PC-9 (cell line): ENCODE measurements around the gene HES4. TPM values are rescaled to one million over a fixed set of nuclear protein-coding genes. Genes with fewer than 3 reads are reported as not detected.
"Not testable (repeated sequence)": the region's sequence is repeated elsewhere in the genome, so short reads cannot be mapped to it uniquely, and the experiment has no call there.

Experiments
- BruUV-seq: library from RNA; stranded (reverse); fragments of 400-500 nt; replicated peaks from 2 replicates; lab custom pipeline; 2021; lab: Mats Ljungman, UMichigan
- CTCF ChIA-PET: fragments of 300-600 bp; sonication (Branson Sonifier 250); formaldehyde crosslinking; loops from one replicate; lab custom pipeline; 2022; ENCODE audit warnings: antibody characterized with exemption; lab: Charles Lee
- POLR2A ChIA-PET: fragments of 300-600 bp; sonication (Branson Sonifier 250); formaldehyde crosslinking; loops from one replicate; lab custom pipeline; 2022; ENCODE audit warnings: antibody characterized with exemption; ENCODE audit not compliant: unreplicated experiment; lab: Charles Lee
- DNase-seq, 2 experiments: peaks; one replicate each; pipeline versions ENCODE4 v3.0.0 to v3.0.0-alpha.2; 2015 to 2022; ENCODE audit warnings: mixed read lengths in 1 of 2
- H2AFZ ChIP-seq: fragments of 200-600 bp; sonication (generic); 2 replicates; pipeline ENCODE4 v1.8.1; 2017; ENCODE audit warnings: antibody characterized with exemption
- H3F3A ChIP-seq: fragments of 200-600 bp; sonication (generic); 2 replicates; pipeline ENCODE4 v1.8.1; 2017; ENCODE audit warnings: antibody characterized with exemption, mild to moderate bottlenecking, low read depth; ENCODE audit not compliant: insufficient read depth
- H3K27ac ChIP-seq: fragments of 200-600 bp; sonication (generic); 2 replicates; pipeline ENCODE4 v1.6.1; 2016; ENCODE audit warnings: mixed run types
- H3K27me3 ChIP-seq: fragments of 200-600 bp; sonication (generic); 2 replicates; pipeline ENCODE4 v1.6.1; 2016; ENCODE audit warnings: low read depth, mixed run types; ENCODE audit not compliant: insufficient read depth
- H3K36me3 ChIP-seq: fragments of 200-600 bp; sonication (generic); 2 replicates; pipeline ENCODE4 v1.6.1; 2016; ENCODE audit warnings: low read depth, mixed run types
- H3K4me1 ChIP-seq: fragments of 200-600 bp; sonication (generic); replicated peaks from 2 replicates; pipeline ENCODE4 v1.6.1; 2016; ENCODE audit warnings: mixed run types; ENCODE audit not compliant: insufficient read depth
- H3K4me2 ChIP-seq: fragments of 200-600 bp; sonication (generic); 2 replicates; pipeline ENCODE4 v1.6.1; 2017; ENCODE audit warnings: mixed run types
- H3K4me3 ChIP-seq: fragments of 200-600 bp; sonication (generic); 2 replicates; pipeline ENCODE4 v1.6.1; 2016; ENCODE audit warnings: mixed run types
- H3K79me2 ChIP-seq: fragments of 200-600 bp; sonication (generic); 2 replicates; pipeline ENCODE4 v1.6.1; 2017; ENCODE audit warnings: low read depth, mixed run types
- H3K9me2 ChIP-seq: fragments of 200-600 bp; sonication (generic); 2 replicates; pipeline ENCODE4 v1.8.1; 2017; ENCODE audit warnings: mild to moderate bottlenecking; ENCODE audit not compliant: insufficient read depth
- H3K9me3 ChIP-seq: fragments of 200-600 bp; sonication (generic); 2 replicates; pipeline ENCODE4 v1.8.1; 2016; ENCODE audit warnings: low read depth; ENCODE audit not compliant: insufficient read depth
- H4K20me1 ChIP-seq: fragments of 200-600 bp; sonication (generic); 2 replicates; pipeline ENCODE4 v1.8.1; 2017; ENCODE audit not compliant: insufficient read depth
- EZH2 ChIP-seq: fragments of 200-600 bp; sonication (generic); IDR thresholded peaks from 2 replicates; pipeline ENCODE4 v1.8.0; 2017; ENCODE audit warnings: antibody characterized with exemption, low read depth
- intact Hi-C: fragments of 100-400 bp; cut with micrococcal nuclease; formaldehyde crosslinking; loops from one replicate; pipeline ENCODE4 v1.10.0; 2022; ENCODE audit not compliant: unreplicated experiment
- total RNA-seq: library from RNA; stranded (reverse); gene quantifications from 2 replicates; pipeline ENCODE4 v1.2.3, GENCODE V29; 2021
- TF ChIP-seq, protein P1 (sequence below): fragments of 200-600 bp; sonication (generic); conservative IDR thresholded peaks from 2 replicates; pipeline ENCODE4 v1.6.1; 2017; ENCODE audit warnings: mixed run types, antibody characterized with exemption, mild to moderate bottlenecking, moderate library complexity

HES4 gene
- total RNA-seq, 1 experiment from 2014 or later: 19.2 TPM

DNA sequence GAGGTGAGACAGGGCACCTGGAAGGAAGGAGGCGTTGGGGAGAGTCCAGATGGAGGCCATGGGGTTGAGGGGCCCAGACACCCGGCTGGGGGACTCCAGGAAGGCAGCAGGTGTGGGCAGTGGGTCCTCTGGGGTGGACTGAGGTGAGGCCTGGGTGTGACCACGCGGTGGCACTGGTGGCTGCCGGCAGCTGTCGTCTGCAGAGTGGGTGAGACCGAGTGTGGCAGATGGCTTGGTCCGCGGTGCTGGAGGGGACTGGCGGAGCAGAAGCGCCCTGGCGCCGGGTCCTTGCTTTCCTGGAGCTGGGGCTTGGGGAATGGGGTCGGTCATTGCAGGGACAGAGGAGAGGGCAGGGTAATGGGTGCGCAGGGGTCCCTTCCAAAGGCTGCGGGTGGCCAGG is 32.5 kb upstream of the HES4 start:
- Histone ChIP-seq H3K27ac (no peak overlapping the region), H3K36me3 (no peaks in the 10 kb centered on the region), H3K4me1 (no peaks in the 10 kb centered on the region), H4K20me1 (peaks cover 30% of the 10 kb centered on the region), H3K4me2 (no peak overlapping the region), H2AFZ (no peak overlapping the region), H3K79me2 (0 out of 2 replicates have a peak, but pooled peaks cover under 1% of the 10 kb centered on the region), H3K4me3 (no peak overlapping the region), H3F3A (no peaks in the 10 kb centered on the region), H3K9me2 (no peaks in the 10 kb centered on the region), H3K27me3 (no peaks in the 10 kb centered on the region), H3K9me3 (no peaks in the 10 kb centered on the region)
- no peak for TF ChIP-seq EZH2
- TF ChIP-seq, protein P1, sequence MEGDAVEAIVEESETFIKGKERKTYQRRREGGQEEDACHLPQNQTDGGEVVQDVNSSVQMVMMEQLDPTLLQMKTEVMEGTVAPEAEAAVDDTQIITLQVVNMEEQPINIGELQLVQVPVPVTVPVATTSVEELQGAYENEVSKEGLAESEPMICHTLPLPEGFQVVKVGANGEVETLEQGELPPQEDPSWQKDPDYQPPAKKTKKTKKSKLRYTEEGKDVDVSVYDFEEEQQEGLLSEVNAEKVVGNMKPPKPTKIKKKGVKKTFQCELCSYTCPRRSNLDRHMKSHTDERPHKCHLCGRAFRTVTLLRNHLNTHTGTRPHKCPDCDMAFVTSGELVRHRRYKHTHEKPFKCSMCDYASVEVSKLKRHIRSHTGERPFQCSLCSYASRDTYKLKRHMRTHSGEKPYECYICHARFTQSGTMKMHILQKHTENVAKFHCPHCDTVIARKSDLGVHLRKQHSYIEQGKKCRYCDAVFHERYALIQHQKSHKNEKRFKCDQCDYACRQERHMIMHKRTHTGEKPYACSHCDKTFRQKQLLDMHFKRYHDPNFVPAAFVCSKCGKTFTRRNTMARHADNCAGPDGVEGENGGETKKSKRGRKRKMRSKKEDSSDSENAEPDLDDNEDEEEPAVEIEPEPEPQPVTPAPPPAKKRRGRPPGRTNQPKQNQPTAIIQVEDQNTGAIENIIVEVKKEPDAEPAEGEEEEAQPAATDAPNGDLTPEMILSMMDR: no peak
- POLR2A ChIA-PET: no interaction called here
- BruUV-seq: no TSS peak
- intact Hi-C loops: no loop called here
- CTCF ChIA-PET: no interaction called here
- DNase-seq: no peak

DNA sequence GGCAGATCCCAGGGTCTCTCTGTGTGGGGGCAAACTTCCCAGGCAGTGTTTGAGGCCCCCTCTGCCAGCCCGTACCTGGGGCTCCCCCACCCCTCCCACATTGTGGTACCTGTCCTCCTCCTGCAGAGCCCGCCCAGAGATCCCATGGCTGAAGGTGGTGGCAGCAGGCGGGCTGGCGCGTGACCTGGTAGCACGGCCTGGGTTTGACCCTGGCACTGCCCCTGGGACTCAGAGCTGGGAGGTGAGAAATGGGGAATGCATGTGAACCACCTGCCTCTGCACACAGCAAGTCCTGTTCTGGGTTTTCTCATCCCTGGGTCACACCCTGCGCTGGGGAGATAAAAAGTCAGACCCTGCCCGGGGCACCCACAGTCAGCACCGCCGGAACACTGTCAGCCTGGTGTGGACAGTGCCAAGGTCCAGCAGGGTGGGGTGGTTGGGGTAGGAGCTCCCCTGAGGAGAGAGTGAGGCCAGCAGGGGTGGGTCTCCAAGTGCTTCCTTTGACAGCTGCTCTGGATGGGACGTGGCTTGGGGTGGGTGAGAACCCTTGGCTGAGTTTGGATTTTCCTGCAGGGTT is 31.9 kb upstream of the HES4 start:
- H3K4me2 ChIP-seq: no peak overlapping the region
- no peaks in the 10 kb centered on the region for H3K4me1 ChIP-seq
- intact Hi-C loops: no loop called here
- H3K27me3 ChIP-seq: no peaks in the 10 kb centered on the region
- peaks cover 24% of the 10 kb centered on the region for H4K20me1 ChIP-seq
- H3K36me3 ChIP-seq: no peaks in the 10 kb centered on the region
- H3K4me3 ChIP-seq: no peak overlapping the region
- TF ChIP-seq, protein P1: no peak
- no peak for TF ChIP-seq EZH2
- CTCF ChIA-PET: no interaction called here
- peaks cover 7% of the 10 kb centered on the region for H3K79me2 ChIP-seq
- no peaks in the 10 kb centered on the region for H3K9me3 ChIP-seq
- no peak overlapping the region for H3K27ac ChIP-seq
- no peak overlapping the region for H2AFZ ChIP-seq
- DNase-seq: no peak
- H3K9me2 ChIP-seq: no peaks in the 10 kb centered on the region
- no peaks in the 10 kb centered on the region for H3F3A ChIP-seq
- POLR2A ChIA-PET: no interaction called here
- no TSS peak for BruUV-seq

DNA sequence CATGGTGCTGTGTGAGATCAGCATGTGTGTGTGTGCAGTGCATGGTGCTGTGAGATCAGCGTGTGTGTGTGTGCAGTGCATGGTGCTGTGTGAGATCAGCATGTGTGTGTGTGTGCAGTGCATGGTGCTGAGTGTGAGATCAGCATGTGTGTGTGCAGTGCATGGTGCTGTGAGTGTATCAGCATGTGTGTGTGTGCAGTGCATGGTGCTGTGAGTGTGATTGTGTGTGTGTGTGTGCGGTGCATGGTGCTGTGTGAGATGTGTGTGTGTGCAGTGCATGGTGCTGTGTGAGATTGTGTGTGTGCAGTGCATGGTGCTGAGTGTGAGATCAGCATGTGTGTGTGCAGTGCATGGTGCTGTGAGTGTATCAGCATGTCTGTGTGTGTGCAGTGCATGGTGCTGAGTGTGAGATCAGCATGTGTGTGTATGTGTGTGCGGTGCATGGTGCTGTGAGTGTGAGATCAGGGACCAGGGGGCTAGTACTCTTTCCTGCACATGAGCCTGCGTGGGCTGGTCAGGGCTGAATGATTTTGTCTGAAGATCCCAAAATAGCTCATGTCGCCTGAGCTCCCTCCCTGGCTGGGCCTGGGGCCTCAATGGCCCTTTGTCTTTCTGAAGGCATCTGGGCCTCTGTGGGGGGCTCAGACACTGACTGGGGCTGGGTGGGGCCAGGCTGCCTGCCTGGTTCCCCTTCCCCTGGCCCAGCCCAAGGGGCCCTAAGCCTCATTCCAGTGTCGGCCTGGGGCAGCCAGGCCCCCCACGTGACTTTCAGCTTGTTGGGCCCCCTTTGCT is 31.2 kb upstream of the HES4 start:
- H3K36me3 ChIP-seq, H2AFZ ChIP-seq, BruUV-seq, H3K9me2 ChIP-seq, POLR2A ChIA-PET, H3K27ac ChIP-seq, intact Hi-C loops, H3K4me3 ChIP-seq, H3K9me3 ChIP-seq, H3K27me3 ChIP-seq, H3F3A ChIP-seq, DNase-seq, CTCF ChIA-PET, H3K4me2 ChIP-seq, H3K4me1 ChIP-seq: not testable (repeated sequence)
- H3K79me2 ChIP-seq: peaks cover 13% of the 10 kb centered on the region
- peaks cover 22% of the 10 kb centered on the region for H4K20me1 ChIP-seq
